Calu3 (cell line): Measurements from ENCODE around the gene PIPOX. TPM values are rescaled to one million over a fixed set of nuclear protein-coding genes. Genes with fewer than 3 reads are reported as not detected.

ENCODE experiments used
- BruUV-seq: library from RNA; stranded (reverse); fragments of 400-500 nt; replicated peaks from 2 replicates; lab custom pipeline; 2021; lab: Mats Ljungman, UMichigan
- CTCF ChIA-PET: fragments of 300-600 bp; sonication (Branson Sonifier 250); formaldehyde crosslinking; loops from one replicate; lab custom pipeline; 2022; ENCODE audit warnings: antibody characterized with exemption; lab: Charles Lee
- DNase-seq: peaks from one replicate; pipeline ENCODE4 v3.0.0; 2022
- H3K27ac Mint-ChIP-seq: one replicate; pipeline ENCODE4 v1.8.0; 2022; ENCODE audit warnings: mixed read lengths; ENCODE audit not compliant: unreplicated experiment
- H3K27me3 Mint-ChIP-seq: one replicate; pipeline ENCODE4 v1.8.0; 2022; ENCODE audit warnings: mixed read lengths; ENCODE audit not compliant: unreplicated experiment
- H3K36me3 Mint-ChIP-seq: one replicate; pipeline ENCODE4 v1.8.0; 2022; ENCODE audit warnings: mild to moderate bottlenecking, moderate library complexity, mixed read lengths; ENCODE audit not compliant: insufficient read depth, unreplicated experiment
- H3K4me1 Mint-ChIP-seq: one replicate; pipeline ENCODE4 v1.8.0; 2022; ENCODE audit warnings: mild to moderate bottlenecking, low read depth, mixed read lengths; ENCODE audit not compliant: unreplicated experiment
- H3K4me3 Mint-ChIP-seq: one replicate; pipeline ENCODE4 v1.8.0; 2022; ENCODE audit warnings: mild to moderate bottlenecking, low read depth, moderate library complexity, mixed read lengths; ENCODE audit not compliant: unreplicated experiment
- H3K9me3 Mint-ChIP-seq: one replicate; pipeline ENCODE4 v1.8.0; 2022; ENCODE audit warnings: low read depth, mixed read lengths; ENCODE audit not compliant: unreplicated experiment
- CTCF ChIP-seq: fragments of 200-600 bp; IDR thresholded peaks from one replicate; pipeline ENCODE4 v1.8.0; 2022; ENCODE audit warnings: antibody characterized with exemption; ENCODE audit not compliant: unreplicated experiment
- intact Hi-C: fragments of 100-400 bp; cut with micrococcal nuclease; formaldehyde crosslinking; loops from one replicate; pipeline ENCODE4 v1.10.0; 2022; ENCODE audit not compliant: unreplicated experiment
- total RNA-seq: library from RNA; stranded (reverse); gene quantifications from 2 replicates; pipeline ENCODE4 v1.2.3, GENCODE V29; 2022

The PIPOX gene
- total RNA-seq, 1 experiment from 2014 or later = 3.7 TPM

GRCh38 chr17:29079887-29080286 lies 36.9 kb downstream of the PIPOX start:
- TF ChIP-seq CTCF = no peak
- intact Hi-C loops = no loop called here
- no peaks in the 10 kb centered on the region for H3K27me3 Mint-ChIP-seq
- CTCF ChIA-PET = no interaction called here
- no peak overlapping the region for H3K4me3 Mint-ChIP-seq
- no peaks in the 10 kb centered on the region for H3K9me3 Mint-ChIP-seq
- BruUV-seq = no TSS peak
- no peak for DNase-seq
- no peaks in the 10 kb centered on the region for H3K4me1 Mint-ChIP-seq
- peaks cover 24% of the 10 kb centered on the region for H3K36me3 Mint-ChIP-seq
- H3K27ac Mint-ChIP-seq = no peak overlapping the region

GRCh38 chr17:29080323-29080722 lies 37.4 kb downstream of the PIPOX start:
- Mint-ChIP-seq H3K27me3 (no peaks in the 10 kb centered on the region), H3K4me3 (no peak overlapping the region), H3K4me1 (no peaks in the 10 kb centered on the region), H3K27ac (no peak overlapping the region), H3K9me3 (no peaks in the 10 kb centered on the region), H3K36me3 (peaks cover 25% of the 10 kb centered on the region)
- BruUV-seq = no TSS peak
- CTCF ChIA-PET = no interaction called here
- intact Hi-C loops = no loop called here
- no peak for DNase-seq
- TF ChIP-seq CTCF = no peak

GRCh38 chr17:29080965-29081364 lies 38.0 kb downstream of the PIPOX start:
- TF ChIP-seq CTCF = no peak
- H3K27ac Mint-ChIP-seq = no peak overlapping the region
- intact Hi-C loops = no loop called here
- no peak overlapping the region for H3K4me3 Mint-ChIP-seq
- H3K4me1 Mint-ChIP-seq = no peaks in the 10 kb centered on the region
- no TSS peak for BruUV-seq
- H3K36me3 Mint-ChIP-seq = peaks cover 28% of the 10 kb centered on the region
- CTCF ChIA-PET = no interaction called here
- H3K9me3 Mint-ChIP-seq = no peaks in the 10 kb centered on the region
- no peak for DNase-seq
- no peaks in the 10 kb centered on the region for H3K27me3 Mint-ChIP-seq

GRCh38 chr17:29084541-29085146 lies 41.7 kb downstream of the PIPOX start:
- BruUV-seq = no TSS peak
- CTCF ChIA-PET = no interaction called here
- Mint-ChIP-seq H3K36me3 (peaks cover 39% of the 10 kb centered on the region), H3K9me3 (no peaks in the 10 kb centered on the region), H3K4me1 (no peaks in the 10 kb centered on the region), H3K4me3 (no peak overlapping the region), H3K27ac (no peak overlapping the region), H3K27me3 (no peaks in the 10 kb centered on the region)
- TF ChIP-seq CTCF = no peak
- intact Hi-C loops = no loop called here
- DNase-seq = no peak
